ENCODE results near the gene SPATA31A7. TPM values are rescaled to one million over a fixed set of nuclear protein-coding genes. Genes with fewer than 3 reads are reported as not detected.
"Not testable (repeated sequence)": the region's sequence is repeated elsewhere in the genome, so short reads cannot be mapped to it uniquely, and the experiment has no call there.

Gene SPATA31A7
- total RNA-seq: not detected

DNA sequence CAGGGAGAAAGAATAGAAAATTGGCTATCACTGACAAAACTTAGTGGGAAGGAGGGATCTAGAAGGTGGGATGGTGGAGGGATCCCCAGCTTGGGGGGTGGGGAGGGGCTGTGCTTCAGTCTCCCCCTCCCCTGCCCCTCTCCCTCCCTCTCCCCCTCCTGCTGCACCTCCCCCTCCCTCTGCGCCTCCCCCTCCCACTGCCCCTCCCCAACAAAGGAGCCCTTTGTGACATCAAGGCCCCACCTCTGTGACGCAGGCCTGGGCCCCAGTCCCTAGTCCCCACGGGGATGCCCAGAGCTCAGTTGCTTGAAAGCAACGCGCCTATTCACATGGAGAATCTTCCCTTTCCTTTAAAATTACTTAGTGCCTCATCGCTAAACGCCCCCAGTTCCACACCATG, at the start of gene SPATA31A7:
SPATA31A7 (plus strand) TSS at position 301 of the 400 bp plus-strand sequence; CDS start at position 330, 29 bp downstream.
- DNase-seq (ENCODE audit: low spot score); ATAC-seq: not testable (repeated sequence)

DNA sequence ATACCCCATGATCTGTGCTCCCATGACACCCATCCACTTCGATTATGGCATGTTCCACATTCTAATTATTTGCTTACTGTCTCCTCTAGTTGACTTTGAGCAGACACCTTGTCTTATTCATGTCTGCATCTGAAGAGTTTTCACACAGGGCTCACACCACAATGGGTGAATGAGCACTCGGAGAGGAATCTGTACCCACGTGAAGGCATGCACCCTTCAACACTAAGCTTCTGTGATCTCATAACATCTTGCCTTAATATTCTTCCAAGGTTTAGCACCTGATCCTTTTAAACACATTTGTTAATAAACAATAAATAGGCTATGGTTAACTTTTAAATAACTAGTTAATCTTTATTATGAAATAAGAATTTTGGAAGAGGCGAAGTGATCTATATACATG, 36.6 kb downstream of the SPATA31A7 start:
- not testable (repeated sequence) for ATAC-seq; DNase-seq (ENCODE audit: low spot score)

All from left lobe of liver (tissue), 2 donors.